Parathyroid adenoma (tissue), 2 donors: ENCODE measurements around the gene GH2.
"Not testable (repeated sequence)": the region's sequence is repeated elsewhere in the genome, so short reads cannot be mapped to it uniquely, and the experiment has no call there.

ENCODE experiments used
- H2AFZ ChIP-seq: fragments of 300-600 bp; sonication (generic); one replicate; pipeline ENCODE4 v1.7.0; 2017; ENCODE audit warnings: antibody characterized with exemption, mild to moderate bottlenecking
- H3K27ac ChIP-seq: fragments of 300-600 bp; sonication (generic); one replicate; pipeline ENCODE4 v1.7.0; 2017
- H3K27me3 ChIP-seq: fragments of 300-600 bp; sonication (generic); one replicate; pipeline ENCODE4 v1.7.0; 2017; ENCODE audit warnings: low read length; ENCODE audit not compliant: control insufficient read depth, insufficient read depth
- H3K36me3 ChIP-seq: fragments of 300-600 bp; sonication (generic); one replicate; pipeline ENCODE4 v1.7.0; 2017; ENCODE audit warnings: low read length; ENCODE audit not compliant: control insufficient read depth, insufficient read depth
- H3K4me1 ChIP-seq: fragments of 300-600 bp; sonication (generic); one replicate; pipeline ENCODE4 v1.7.0; 2017; ENCODE audit warnings: control low read depth
- H3K4me2 ChIP-seq: fragments of 300-600 bp; sonication (generic); one replicate; pipeline ENCODE4 v1.7.0; 2017; ENCODE audit warnings: low read length
- H3K4me3 ChIP-seq: fragments of 300-600 bp; sonication (generic); one replicate; pipeline ENCODE4 v1.7.0; 2017; ENCODE audit warnings: low read depth, low read length
- H3K79me2 ChIP-seq: fragments of 300-600 bp; sonication (generic); one replicate; pipeline ENCODE4 v1.7.0; 2017; ENCODE audit warnings: control low read depth
- H3K9ac ChIP-seq: fragments of 300-600 bp; sonication (generic); one replicate; pipeline ENCODE4 v1.7.0; 2017; ENCODE audit warnings: mild to moderate bottlenecking
- H3K9me3 ChIP-seq: fragments of 300-600 bp; sonication (generic); one replicate; pipeline ENCODE4 v1.7.0; 2017; ENCODE audit warnings: low read length; ENCODE audit not compliant: control insufficient read depth
- CTCF ChIP-seq: fragments of 300-600 bp; sonication (generic); IDR thresholded peaks from one replicate; pipeline ENCODE4 v1.7.0; 2017; ENCODE audit warnings: antibody characterized with exemption, mild to moderate bottlenecking
- donor health status: primary hyperparathyroidism.

The GH2 gene

GRCh38 chr17:63874061-63874626 lies 7.6 kb downstream of the GH2 start:
- H2AFZ ChIP-seq, H3K9ac ChIP-seq, H3K4me3 ChIP-seq, H3K9me3 ChIP-seq, H3K4me2 ChIP-seq, H3K4me1 ChIP-seq, H3K36me3 ChIP-seq, H3K27ac ChIP-seq, H3K79me2 ChIP-seq, H3K27me3 ChIP-seq: not testable (repeated sequence)

GRCh38 chr17:63873577-63873976 lies 8.2 kb downstream of the GH2 start, which contains the start of gene CSH2:
TSS of gene CSH2 (minus strand) at chr17:63873677. CDS start at chr17:63873614, 63 bp downstream.
- not testable (repeated sequence) for H3K36me3 ChIP-seq, H3K27ac ChIP-seq, H3K9me3 ChIP-seq, H2AFZ ChIP-seq, H3K27me3 ChIP-seq, H3K79me2 ChIP-seq, H3K4me2 ChIP-seq, H3K4me1 ChIP-seq, H3K4me3 ChIP-seq, H3K9ac ChIP-seq

DNA sequence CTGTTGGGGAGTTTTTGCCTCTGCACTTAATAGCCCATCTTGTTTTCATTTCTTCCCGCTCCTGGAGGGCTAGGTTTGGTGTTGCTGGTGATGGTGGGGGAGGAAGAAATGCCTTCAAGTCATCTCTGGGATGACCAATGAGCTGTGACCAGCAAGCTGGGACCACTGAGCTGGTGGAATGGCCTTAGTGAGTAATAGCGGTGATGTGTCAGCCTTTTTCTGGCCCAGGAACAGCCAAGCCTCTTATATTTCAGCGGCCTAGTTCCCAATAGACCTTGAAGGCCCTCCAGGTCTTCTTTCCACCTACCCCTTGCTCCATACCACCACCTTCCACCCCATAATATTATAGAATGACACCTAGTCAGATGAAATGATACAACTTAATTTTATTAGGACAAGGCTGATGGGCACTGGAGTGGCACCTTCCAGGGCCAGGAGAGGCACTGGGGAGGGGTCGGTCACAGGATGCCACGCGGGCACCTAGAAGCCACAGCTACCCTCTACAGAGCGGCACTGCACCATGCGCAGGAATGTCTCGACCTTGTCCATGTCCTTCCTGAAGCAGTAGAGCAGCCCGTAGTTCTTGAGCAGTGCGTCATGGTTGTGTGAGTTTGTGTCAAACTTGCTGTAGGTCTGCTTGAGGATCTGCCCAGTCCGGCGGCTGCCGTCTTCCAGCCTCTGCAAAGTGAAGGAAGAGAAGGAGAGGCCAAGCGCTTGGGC lies 9.9 kb downstream of the GH2 start:
- H3K4me3 ChIP-seq, H3K9ac ChIP-seq, H3K27me3 ChIP-seq, H3K79me2 ChIP-seq, H3K4me1 ChIP-seq, H3K9me3 ChIP-seq, H3K4me2 ChIP-seq, H3K36me3 ChIP-seq: not testable (repeated sequence)
- peak overlapping the region; percentile 69 for H2AFZ ChIP-seq
- H3K27ac ChIP-seq = peak overlapping the region; percentile 24

GRCh38 chr17:63870292-63870665 lies 11.5 kb downstream of the GH2 start:
- not testable (repeated sequence) for H3K79me2 ChIP-seq, H3K4me1 ChIP-seq, H3K27ac ChIP-seq, H3K9me3 ChIP-seq, H3K9ac ChIP-seq, H3K36me3 ChIP-seq, H3K4me3 ChIP-seq, H2AFZ ChIP-seq, H3K4me2 ChIP-seq, H3K27me3 ChIP-seq

DNA sequence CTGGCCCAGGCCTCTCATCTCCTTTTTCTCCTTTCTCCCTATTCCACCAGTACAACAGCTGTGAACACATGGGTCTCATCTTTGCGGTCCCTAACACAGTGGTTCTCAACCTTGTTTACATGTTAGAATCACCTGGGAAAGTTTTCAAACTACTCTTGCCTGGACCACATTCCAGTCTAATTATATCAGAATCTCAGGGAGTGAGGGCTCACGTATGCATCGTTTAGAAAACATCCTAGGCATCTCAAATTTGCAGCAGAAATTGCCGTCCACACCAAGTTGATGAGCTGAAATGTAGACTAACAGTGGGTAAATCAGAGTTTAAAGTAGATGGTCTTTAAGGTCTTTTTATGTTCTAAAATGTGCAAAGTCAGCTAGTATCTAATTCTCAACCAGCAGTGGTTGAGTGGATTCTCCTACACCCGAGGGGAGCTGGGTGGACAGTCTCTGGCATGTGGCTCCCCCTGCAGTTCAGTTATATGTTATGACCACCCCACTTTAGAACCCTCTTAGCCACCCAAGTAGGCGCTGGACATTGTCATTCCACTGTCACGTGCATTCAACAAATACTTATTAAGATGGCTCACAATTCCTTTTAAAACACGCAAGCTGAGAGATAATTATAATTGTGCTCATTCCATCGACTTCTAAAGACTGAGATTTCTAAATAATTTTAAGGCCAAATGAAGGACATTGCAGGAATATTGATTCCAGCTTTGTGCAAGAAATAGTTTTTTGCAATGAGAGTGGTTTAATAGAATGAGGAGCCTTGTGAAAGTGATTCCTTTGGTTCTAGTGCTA lies 12.1 kb downstream of the GH2 start:
- not testable (repeated sequence) for H3K9ac ChIP-seq, H3K27ac ChIP-seq, H3K9me3 ChIP-seq, H3K79me2 ChIP-seq, H2AFZ ChIP-seq, H3K27me3 ChIP-seq, H3K4me1 ChIP-seq, H3K4me2 ChIP-seq, H3K36me3 ChIP-seq, H3K4me3 ChIP-seq

GRCh38 chr17:63866625-63867024 lies 15.1 kb downstream of the GH2 start:
- not testable (repeated sequence) for H3K4me1 ChIP-seq, H3K9ac ChIP-seq, H3K27me3 ChIP-seq, H2AFZ ChIP-seq, H3K27ac ChIP-seq, H3K9me3 ChIP-seq, H3K36me3 ChIP-seq, H3K79me2 ChIP-seq, H3K4me2 ChIP-seq, H3K4me3 ChIP-seq

- H3K4me3 ChIP-seq = no peak overlapping the region
- H3K79me2 ChIP-seq = no peaks in the 10 kb centered on the region
- no peaks in the 10 kb centered on the region for H3K27me3 ChIP-seq
- no peaks in the 10 kb centered on the region for H3K36me3 ChIP-seq
- no peak overlapping the region for H3K4me2 ChIP-seq
- no peak overlapping the region for H3K9ac ChIP-seq
- no peak for TF ChIP-seq CTCF
- no peaks in the 10 kb centered on the region for H3K4me1 ChIP-seq
- no peak overlapping the region for H3K27ac ChIP-seq
- H3K9me3 ChIP-seq = no peaks in the 10 kb centered on the region
- H2AFZ ChIP-seq = no peak overlapping the region
Observed at GRCh38 chr17:63859257-63859656, 22.5 kb downstream of the GH2 start.

- not testable (repeated sequence) for H3K9me3 ChIP-seq, H3K36me3 ChIP-seq, H3K27ac ChIP-seq, H3K79me2 ChIP-seq, H3K27me3 ChIP-seq, H3K4me3 ChIP-seq, H2AFZ ChIP-seq, H3K9ac ChIP-seq, H3K4me2 ChIP-seq, H3K4me1 ChIP-seq
Observed at GRCh38 chr17:63856425-63856824, 25.3 kb downstream of the GH2 start.
